Frontal cortex (tissue), 4 donors: ENCODE measurements around the gene RASA3. TPM values are rescaled to one million over a fixed set of nuclear protein-coding genes. Genes with fewer than 3 reads are reported as not detected.
"Not testable (repeated sequence)": the region's sequence is repeated elsewhere in the genome, so short reads cannot be mapped to it uniquely, and the experiment has no call there.

Experiments used
- DNase-seq, 2 donors: peaks; one replicate each; pipeline ENCODE4 v3.0.0; 2012; ENCODE audit warnings: low spot score in 2 of 2
- FAIRE-seq: peaks from 2 replicates; lab custom pipeline; 2012; peaks lifted over from hg19 to GRCh38; lab: Jason Lieb, UNC
- total RNA-seq: library from RNA; depleted of rRNA; stranded (reverse); fragments of >200 nt; gene quantifications from one replicate; pipeline ENCODE4 v1.2.3, GENCODE V29; 2014
- donor health status: control.
- donor health status: control.
- donor health status: control.

RASA3 gene
- total RNA-seq, 1 donor from 2014 or later, result 12.6 TPM

DNA sequence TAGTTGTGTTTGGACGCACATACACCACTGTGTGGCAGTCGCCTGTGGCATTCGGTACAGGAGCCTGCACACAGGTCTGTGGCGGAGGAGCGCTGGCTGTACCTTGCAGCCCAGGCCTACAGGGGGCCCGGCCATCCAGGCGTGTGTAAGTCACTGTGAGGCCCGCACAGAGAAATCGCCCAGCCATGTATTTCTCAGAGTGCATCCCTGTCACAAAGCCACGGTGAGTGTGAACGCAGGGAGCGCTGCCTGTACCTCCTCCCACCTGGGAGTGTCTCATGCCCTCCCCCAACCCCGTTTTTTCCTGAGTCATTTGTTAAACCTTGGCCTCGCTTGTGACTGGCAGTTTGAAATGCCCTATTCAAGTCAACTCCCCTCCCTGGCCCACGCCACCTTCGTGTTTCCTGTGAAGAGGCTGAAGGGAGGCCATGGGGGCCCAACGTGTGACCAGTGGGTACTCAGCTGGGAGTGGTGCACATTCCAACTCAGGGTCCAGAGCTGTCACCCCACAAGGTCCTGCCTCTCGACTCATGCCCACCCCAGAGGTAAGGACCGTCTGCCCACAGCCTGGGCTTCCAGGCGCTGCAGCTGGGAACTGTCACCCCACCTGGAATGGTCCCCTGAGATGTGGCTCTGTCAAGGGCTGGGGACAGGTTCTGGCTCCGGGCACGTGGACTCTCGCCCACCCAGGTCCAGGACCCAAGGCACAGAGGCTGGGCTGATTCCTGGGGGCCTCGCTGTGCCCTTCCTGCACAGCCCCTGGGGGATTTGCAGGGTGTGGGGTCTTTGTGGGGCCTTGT, 11.6 kb upstream of the RASA3 start:
- FAIRE-seq (no peak), DNase-seq (no peak)

DNA sequence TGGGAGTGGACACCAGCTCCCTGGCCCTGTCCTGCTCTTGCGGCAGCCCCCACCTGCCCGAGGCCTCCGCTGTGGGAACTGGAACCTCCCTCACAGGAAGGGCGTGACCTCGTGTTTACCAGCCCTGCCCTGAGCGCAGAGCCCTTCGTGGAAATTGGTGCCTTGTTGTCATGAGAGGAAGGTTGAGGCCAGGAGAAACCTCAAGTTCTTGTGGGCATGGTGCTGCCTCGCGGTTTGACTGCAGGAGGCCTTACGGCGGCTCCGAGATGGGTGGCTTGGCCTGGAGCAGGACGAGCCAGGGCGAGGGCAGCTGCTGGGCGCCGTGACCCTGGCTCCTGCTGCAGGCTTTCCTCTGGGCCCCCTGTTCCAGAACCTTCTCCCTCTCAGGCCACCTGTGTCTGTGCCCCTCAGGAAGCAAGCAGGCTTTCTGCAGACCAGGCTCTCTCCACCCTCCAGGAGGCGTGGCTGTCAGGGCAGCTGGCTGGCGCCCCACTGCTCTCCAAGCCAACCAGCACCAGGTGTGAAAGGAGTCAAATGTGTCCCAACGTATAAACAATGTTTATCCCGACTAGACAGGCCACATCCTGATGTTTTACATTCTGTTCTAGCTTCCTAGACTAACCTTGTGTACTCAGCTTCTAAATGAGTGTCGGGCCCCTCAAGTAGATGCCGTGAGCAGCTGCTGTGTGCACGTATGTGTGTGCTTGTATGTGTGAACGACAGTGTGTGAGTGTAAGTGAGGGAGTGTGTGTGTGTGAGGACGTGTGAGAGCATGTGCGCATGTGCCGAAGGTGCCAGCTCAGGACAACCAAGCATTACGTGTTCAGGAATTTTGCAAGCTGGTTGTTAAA, 10.4 kb upstream of the RASA3 start:
- FAIRE-seq (no peak), DNase-seq (no peak)

DNA sequence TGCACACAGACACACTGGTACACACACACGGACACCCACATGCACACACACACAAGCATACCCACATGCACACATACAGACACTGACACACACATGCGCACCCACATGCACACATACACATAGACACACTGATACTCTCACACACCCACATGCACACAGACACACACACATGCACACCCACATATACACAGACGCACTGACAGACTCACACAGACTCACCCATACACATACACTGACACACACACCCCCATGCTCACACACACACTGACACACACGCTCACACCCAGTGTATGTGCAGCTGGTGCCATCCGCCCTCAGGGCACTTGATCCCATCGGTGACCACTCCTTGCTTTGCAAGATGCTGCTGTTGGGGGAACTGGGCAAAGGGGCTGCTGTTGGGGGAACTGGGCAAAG, 9.7 kb upstream of the RASA3 start:
- DNase-seq (no peak), FAIRE-seq (no peak)

DNA sequence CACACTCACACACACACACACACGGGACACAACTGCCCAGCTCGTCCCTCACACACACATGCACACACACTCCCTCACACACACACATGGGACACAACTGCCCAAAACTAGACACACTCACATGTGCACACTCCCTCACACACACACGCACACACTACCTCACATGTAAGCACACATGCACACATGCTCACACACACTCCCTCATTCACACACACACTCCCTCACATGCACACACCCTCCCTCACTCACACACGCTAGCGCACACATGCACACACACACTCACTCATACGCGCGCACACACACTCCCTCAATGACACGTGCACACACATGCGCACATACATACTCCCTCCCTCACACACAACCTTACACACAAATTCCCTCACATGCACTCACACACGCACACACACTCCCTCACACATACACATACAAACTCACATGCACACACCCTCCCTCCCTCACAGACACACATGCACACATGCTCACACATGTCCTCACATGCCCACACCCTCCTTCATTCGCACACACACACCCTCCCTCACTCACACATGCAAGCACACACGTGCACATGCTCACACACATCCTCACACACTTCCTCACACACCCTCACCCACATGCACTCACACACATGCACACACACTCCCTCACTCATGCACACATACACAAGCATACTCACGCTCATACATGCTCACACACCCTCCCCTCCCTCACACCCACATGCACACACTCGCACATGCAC, 9.0 kb upstream of the RASA3 start:
- no peak for DNase-seq
- FAIRE-seq, result no peak

DNA sequence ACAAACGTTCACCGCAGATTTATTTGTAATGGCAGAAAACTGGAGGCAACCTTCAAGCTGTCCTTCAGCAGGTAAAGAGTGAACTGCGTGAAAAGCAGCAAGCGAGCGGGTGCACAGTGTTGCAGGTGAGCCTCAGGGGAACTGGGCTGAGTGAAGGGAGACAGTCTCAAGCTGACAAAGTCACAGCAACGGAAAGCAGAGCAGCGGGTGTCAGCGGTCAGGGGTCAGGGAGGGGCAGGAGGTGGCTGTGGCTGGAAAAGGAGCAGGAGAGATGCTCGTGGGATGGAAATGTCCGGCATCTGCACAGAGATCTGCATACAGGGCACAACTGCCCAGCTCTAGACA, 8.5 kb upstream of the RASA3 start:
- FAIRE-seq (no peak), DNase-seq (no peak)

DNA sequence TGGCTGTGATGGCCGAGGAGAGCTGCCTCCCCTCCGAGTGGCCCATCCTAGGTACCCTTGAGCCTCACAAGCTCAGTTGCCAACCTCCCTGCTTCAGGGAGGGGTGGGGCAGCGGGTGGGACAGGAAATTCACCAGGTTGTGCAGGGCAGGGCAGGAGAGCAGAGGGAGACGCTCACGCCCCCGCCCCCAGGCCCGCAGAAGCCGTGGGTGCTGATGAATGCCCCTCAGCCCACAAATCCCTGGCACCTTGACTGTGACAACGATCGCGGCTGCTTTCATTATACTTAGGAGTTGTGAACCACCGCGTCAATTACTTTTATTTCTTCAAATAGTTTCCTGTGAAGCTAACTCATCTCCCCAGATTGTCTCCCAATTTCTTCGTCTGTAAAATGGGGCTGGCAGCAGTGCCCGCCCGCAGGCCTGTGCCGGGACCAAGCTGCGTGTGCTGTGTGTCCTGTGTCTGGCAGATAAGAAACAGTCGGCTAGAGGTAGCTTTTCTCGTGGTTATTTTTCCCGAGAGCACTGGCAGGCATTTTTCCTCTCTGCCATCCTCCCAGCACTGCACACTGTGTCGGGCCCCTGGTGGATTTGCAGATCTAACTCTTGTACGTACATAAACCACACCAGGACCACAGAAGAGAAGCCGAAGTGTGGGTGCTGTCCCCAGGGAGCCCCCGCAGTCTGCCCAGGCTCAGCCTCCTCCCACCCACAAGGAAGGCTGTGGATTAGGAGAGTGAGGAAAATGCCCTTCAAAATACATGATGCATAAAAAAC, 7.9 kb upstream of the RASA3 start:
- FAIRE-seq (no peak), DNase-seq (no peak)

DNA sequence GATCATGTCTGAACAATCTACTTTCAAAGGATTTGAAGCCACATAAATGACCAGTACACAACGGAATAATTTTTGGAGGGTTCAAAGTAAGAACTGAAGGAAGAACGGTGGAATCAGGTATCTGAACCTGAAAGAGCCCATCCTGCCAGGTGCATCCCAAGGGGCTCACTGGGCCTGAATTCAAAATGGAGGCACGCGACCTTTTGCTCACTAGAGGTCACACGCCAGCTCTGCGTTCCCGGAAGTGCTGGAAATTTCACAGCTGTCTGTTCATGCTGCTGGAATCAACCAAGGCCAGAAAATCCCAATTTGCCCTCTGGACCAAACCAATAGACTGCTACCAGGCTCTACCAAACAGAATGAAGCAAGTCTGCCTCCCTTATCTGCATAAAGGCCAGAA, 4.2 kb upstream of the RASA3 start:
- FAIRE-seq, result no peak
- DNase-seq, result no peak

DNA sequence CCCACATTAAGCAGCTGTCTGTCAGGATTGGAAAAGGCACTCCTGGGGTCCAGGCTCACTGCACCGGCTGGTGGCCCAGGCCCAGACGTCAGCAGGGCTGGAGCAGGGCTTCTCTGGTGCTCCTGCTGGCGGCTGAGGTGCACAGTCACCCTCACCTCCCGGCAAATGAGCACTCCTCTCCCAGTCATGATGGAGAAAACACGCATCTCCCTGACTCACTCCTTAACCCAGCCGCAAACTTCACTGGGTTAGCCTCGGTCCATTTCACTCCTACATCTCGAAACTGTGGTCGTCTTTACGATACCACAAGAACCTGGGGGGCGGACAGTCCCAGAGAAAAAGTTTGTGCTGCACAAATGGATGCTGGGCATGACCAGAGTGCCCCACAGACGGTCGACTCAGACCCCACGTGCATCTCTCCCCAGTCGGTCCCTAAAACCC, 3.3 kb upstream of the RASA3 start:
- no peak for FAIRE-seq

DNA sequence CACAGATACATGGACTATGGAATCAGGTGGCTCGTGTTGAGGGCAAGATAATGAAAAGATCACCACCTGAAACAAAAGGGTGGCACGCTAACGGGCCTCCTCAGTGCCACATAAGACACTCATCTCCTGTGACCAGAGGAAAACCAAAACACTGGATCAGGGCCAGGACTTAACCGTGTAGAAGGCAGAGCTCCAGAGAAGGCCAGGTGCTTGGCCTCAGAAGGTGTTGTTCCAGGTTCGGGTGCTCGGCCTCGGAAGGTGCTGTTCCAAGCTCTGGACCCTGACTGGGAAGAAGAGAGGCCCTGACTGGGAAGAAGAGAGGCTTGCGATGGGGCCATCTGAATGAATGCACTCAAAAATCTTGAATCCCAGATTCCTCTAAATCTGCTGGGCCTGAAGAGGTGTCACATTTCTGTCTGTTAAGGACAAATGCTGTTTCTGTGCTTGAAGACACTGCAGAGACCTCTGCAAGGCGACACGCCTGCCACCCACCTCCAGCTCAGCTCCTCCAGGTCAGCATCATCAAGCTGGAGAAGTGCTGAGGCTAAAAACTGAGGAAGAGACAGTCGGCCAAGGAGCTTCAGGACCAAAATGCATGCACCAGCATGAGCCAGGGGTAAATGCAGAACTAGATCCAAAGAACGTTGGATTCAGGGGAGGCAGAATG, 2.7 kb upstream of the RASA3 start:
- no peak for FAIRE-seq
- DNase-seq, result no peak

More for the DNA sequence above, 3.3 kb upstream of the RASA3 start:
- no peak for DNase-seq

DNA sequence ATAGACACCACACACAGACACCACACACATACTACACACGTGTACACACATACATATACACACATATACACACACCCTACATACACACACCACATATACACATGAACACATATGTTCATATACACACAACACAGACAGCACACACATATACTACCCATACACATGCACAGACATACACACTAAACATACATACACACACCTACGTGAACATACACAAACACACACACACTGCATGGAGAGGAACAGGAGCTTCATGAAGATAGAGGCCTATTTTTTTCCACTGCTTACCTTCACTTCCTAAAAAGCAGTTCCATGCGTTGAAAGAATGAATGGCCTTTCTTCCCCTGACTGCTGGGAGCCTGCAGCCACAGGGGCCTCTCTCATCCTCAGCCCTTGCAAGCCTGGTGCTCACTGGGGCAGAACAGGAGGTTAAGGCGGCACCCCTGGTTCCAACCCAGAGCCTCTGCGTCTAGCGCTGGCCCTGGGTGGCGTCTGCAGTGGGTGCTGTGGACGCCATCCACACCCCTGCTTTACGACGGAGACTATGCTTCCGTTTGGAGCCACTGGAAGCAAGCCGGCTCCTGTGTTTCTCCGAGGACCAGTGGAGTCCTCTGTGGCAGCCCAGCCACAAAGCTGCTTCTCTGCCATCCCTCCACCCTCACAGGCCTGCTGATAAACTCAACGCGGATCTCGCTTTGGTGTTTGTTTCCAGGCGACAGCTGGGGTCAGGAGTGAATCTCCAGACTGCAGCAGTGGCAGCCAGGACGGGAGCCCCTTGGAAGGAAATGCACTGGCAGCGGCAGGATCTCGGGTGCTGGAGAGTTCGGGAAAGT, 1.9 kb upstream of the RASA3 start:
- FAIRE-seq (no peak), DNase-seq (no peak)

DNA sequence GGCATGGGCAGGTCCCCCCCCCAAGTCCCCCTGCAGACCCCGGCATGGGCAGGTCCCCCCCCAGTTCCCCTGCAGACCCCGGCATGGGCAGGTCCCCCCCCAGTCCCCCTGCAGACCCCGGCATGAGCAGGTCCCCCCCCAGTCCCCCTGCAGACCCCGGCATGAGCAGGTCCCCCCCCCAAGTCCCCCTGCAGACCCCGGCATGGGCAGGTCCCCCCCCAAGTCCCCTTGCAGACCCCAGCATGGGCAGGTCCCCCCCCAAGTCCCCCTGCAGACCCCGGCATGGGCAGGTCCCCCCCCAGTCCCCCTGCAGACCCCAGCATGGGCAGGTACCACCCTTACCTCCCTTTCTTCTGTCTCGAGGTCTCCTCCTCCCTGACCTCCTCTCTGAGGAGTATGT, 1.1 kb upstream of the RASA3 start:
- not testable (repeated sequence) for FAIRE-seq, DNase-seq

DNA sequence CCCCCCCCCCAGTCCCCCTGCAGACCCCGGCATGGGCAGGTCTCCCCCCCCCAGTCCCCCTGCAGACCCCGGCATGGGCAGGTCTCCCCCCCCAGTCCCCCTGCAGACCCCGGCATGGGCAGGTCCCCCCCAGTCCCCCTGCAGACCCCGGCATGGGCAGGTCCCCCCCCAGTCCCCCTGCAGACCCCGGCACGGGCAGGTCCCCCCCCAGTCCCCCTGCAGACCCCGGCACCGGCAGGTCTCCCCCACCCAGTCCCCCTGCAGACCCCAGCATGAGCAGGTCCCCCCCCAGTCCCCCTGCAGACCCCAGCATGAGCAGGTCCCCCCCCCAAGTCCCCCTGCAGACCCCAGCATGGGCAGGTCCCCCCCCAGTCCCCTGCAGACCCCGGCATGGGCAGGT, 703 bp upstream of the RASA3 start:
- DNase-seq, FAIRE-seq: not testable (repeated sequence)

DNA sequence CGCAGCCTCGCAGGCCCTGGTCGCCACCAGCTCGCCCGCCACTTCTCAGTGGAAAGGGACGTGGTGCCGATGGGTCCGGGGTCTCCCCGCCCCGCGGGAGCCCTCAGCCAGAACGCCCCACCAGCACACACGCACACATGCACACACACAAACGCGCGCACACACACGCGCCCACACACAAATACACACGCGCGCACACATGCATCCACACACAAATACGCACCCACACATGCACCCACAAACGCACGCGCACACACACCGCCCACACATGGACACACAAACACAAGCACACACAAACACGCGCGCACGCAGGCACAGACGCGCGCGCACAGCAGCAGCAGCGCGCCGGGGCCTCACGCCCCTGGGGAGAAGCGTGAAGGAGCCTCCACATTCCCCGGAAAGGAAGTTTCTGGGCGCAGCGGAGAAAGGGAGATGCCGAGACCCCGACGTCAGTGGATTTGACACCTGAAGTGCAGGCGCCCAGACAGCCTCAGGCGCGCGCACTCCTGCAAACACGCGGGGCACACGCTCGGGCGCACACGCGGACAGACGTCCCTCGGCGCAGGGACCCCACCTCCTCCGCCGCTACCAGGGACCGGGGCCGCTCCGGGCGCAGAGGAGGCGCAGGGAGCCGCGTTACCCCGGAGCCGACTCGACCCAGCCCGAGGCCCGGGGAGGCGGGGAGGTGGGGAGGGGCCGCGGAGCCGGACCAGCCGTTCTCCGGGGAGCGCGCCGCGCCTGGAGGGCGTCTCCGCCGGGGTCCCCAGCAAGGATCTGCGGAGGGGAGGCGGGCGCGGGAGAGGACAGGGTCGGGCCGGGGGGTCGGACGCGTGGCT, 622 bp downstream of the RASA3 start:
- FAIRE-seq, result no peak
- DNase-seq, result peak in 1 of 2 donors; percentile 59

DNA sequence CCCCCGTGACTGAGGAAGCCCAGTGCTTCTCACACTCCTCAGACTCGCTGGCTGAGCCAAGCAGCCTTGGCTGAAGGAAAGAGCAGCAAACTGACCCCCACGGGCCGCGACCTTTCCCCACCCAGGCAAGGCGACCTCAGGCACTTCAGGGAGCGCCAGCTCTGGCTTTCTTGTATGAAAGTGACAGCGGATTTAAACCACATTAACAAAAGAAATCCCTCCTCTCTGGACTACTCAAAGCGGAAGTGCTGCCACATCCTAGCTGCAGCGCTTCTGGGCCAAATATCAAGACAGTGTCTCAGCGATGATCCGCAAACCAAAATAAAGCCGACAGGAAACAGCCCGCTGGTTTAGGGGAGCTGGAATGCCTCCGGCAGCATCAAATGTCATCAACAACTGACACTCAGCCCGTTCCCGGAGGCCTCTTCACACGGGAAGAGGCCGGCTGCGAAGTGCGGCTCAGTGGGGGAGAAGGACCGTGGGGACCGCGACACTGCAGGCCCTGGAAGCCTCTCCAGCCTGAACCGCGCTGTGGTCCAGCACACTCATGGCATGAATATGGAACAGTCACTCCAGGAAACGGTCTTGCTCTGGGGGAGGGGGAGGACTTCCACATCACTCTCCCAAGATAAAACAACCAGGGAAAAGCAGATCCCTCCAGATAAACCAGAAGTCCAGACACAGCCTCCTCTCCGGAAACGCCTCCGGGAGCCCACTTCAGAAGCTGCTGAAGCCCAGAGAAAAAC, 1.4 kb downstream of the RASA3 start:
- FAIRE-seq, result no peak

DNA sequence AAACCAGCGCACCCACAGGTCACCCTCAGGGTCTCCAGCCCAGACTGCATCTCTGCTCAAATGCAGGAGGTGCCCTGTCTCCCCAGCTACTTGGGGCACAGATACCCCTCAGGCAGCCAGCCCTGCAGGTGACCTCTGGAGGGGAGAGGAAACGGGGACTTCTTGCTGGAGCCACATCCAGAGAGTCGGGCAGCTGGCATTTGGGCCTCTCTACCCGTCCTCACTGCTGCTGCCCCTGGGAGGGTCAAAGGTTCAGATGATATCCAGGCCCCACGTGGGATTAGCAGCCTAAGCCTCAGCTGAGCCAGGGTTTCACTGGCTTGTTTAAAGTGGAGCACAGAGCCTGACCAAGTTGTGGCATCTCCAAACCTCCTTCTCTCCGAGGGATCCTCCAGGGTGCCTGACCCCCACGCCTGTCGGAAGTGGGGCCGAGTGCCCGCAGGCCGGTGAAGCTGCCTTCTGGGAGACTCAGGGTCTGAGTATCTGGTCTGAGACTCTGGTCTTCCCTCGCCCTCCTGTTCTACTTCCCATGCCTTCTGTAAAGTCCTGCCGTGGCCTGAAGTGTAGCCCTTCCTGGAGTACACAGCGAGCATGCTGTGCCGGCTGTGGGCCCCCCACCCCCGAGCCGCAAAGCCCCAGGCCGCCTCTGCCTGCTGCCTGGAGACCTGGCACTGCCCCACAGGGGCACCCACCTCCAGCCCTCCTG, 2.1 kb downstream of the RASA3 start:
- no peak for DNase-seq
- FAIRE-seq, result no peak

More for the DNA sequence above, 1.4 kb downstream of the RASA3 start:
- peak; percentile 74 for DNase-seq

DNA sequence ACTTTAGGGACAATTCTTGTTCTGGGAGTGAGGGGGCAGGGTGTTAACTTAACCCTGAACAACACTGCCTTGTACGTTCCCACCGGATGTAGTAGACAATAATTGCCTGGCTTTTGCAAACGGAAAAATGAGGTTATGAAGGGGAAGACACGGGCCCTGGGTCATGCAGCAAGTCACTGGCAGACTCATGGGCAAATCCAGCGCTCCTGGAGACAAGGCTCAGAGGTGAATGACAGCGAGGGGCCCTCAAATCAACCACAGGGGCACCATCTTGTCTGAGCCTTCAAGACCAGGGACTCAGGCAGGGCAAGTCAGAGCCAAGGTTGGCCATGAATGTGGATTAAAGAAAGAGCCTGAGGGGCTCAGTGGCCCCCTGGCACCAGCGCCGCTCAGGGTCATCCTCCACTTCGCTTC, 2.8 kb downstream of the RASA3 start:
- DNase-seq, result no peak
- FAIRE-seq, result no peak
